HG03097 (cell line): ENCODE data around the gene FNBP1.

ENCODE experiments used
- ATAC-seq: cut with Tn5 transposase; IDR thresholded peaks from one replicate; pipeline ENCODE4 v1.9.1; 2021; ENCODE audit not compliant: unreplicated experiment, low FRiP score

FNBP1 gene

DNA sequence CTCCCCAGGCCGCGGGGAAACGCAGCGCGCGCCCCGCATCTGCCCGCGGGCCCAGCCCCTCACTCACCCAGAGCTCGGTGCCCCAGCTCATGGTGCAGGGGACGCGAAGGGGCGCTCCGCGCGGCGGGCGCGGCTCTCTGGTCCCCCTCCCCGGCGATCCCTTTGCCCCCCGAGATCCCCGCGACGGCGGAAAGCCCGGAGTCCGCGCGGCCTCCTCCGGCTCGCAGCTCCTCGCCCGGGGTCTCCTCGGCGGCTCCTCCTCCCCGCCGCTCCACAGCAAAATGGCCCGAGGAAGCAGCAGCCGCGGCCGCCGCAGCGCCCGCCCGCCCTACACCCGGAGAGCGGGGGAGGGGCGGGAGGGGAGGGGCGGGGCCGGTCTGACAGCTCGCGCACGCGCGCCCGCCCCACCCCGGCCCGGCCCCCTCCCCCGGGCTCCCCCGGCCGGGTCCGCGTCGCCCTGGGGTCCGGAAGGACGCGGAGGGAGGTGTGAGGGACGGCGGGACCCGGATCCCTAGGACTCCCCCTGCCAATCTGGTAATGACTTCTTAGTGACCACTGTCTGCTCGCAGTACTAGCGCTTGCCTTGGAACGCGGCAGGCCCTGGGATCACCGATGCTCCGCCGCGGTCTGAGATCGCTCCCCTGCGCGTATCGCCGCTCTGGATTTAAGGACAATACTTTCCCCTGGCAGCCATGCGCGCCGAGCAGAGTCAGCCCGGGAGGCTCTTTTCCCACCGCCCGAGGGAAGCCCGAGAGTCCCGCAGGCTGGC is at the start of gene FNBP1:
FNBP1 (minus strand) TSS at position 305 of the 769 bp plus-strand sequence; CDS start at position 91, 214 bp downstream.
- peak; percentile 34 for ATAC-seq

GRCh38 chr9:130090915-130091314 is 47.9 kb upstream of the FNBP1 start:
- no peak for ATAC-seq

DNA sequence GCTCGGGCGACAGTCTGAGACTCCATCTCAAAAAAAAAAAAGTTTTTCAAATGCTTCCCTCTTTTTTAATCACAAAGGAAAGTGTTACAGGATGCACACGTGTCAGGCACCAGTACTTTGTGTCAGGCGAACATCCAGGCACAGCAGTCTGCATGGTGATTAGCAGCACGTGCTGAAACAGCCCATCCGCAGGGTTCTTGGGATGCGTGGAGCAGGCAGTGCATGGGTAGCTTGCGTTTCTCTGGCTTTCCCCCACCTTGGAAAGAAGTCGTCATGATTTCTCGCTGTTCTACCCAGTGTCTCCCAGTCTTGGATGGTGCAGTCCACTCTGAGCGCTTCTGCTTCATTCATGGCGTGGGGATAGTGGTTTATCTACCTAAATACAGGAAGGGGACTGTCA is 46.2 kb upstream of the FNBP1 start:
- no peak for ATAC-seq

DNA sequence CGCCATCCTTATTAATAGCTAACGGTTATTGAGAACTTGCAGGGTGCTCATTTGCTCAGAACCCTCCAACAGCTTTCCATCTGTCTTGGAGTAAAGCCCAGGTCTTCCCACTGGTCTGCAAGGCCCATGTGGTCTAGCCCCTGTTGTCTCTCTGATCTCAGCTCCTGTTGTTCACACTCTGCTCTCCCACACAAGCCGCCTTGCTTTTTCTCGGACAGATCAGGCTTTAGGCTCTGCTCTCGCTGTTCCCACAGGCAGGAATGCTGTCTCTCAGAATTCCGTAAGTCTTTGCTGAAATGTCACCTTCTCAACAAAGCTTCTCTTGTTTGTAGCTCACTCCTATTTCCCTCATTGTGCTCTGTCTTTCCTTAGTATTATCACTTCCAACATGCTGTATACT is 45.1 kb upstream of the FNBP1 start:
- ATAC-seq, result no peak

GRCh38 chr9:130084337-130084736 is 41.3 kb upstream of the FNBP1 start:
- ATAC-seq, result no peak

DNA sequence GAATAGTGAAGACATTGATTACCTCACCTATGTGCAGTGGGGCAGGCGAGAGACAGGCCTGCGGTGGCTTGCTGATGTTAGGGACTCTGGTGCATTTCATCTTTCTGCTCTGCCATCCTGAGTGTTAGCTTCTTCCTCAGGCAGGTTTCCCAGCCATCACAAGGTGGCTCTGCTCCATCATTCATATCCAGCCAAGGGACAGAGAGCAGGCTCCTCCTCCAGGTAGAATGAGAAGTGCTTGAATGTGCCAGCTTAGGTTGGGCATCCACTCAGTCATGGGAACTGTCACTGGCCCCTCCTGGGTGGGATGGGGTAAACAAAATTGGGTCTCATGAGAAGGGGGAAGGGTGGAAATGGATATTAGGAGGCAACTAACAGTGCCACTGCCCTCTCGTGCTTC is 35.6 kb upstream of the FNBP1 start:
- ATAC-seq, result no peak

GRCh38 chr9:130073373-130073772 is 30.4 kb upstream of the FNBP1 start:
- ATAC-seq, result no peak

DNA sequence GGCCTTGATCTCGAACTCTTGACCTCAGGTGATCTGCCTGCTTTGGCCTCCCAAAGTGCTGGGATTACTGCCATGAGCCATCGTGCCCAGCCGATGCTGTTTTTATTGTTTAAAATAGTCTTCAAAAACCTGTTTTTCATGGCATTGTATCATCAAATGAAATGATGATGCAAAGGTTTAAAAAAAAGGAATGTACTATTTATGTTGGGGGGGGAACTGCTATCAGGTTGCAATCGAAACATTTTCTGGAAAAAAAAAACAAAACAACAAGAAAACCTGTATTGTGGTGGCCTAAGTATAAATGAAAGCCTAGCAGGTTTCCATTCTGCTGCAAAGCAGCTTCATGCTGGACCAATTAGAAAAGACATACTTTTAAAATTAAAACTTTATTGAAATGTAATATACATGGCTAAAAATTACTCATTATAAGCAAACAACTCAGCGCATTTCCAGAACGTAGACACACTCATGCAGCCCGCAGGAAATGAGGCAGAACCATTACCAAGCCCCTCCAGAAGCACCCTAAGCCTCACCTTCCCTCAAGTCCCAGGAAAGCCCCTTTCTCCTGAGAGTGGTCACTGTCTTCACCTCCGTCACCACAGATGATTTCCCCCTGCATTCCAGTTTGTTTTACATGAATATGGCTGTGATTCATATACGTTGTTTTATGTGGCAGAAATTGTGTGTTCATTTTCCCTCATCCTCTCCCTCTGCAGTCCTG is 29.7 kb upstream of the FNBP1 start:
- no peak for ATAC-seq

GRCh38 chr9:130069048-130069447 is 26.1 kb upstream of the FNBP1 start:
- ATAC-seq, result no peak

DNA sequence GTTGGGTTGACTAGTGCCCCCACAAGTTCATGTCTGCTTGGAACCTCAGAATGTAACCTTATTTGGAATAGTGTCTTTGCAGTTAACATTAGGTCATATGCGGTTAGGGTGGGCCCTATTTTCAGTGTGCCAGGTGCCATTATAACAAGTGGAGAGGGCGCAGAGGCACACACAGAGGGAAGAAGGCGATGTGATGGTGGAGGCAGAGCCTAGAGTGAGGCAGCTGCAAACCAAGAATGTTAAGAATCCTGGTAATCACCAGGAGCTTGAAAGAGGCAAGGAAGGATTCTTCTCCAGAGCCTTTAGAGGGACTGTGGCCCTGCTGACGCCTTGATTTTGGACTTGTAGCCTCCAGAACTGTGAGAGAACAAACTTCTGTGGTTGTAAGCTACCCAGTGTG is 21.6 kb upstream of the FNBP1 start:
- no peak for ATAC-seq

GRCh38 chr9:130062750-130063149 is 19.8 kb upstream of the FNBP1 start:
- no peak for ATAC-seq

- ATAC-seq, result no peak
Observed at GRCh38 chr9:130060296-130060695, 17.3 kb upstream of the FNBP1 start.

DNA sequence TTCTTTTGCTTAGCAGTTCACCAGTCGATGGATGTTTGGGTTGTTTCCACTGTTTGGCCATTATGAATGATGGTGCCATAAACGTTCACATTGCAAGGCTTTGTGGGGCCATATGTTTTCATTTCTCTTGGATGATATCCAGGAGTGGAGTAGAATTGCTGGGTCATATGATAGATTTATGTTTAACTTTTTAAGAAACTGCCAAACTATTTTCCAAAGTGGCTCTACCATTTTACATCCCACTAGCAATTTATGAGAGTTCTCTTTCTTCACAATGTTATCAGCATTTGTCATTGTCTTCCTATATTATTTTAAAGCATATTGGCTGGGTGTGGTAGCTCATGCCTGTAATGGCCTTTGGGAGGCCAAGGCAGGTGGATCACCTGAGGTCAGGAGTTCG is 15.9 kb upstream of the FNBP1 start:
- no peak for ATAC-seq

DNA sequence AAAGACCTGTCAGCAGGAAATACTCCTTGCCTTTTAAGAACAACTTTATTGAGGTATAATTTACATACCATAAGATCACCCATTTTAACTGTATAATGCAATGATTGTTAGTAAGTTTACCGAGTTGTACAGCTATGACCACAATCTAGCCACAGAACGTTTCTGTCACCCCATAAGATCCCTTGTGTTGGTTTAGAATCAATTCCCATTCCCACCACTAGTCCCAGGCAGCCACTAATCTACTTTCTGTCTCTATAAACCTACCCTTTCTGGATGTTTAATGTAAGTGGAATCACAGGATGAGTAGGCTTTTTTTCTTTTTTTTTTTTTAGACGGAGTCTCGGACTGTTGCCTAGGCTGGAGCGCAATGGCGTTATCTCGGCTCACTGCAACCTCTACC is 15.2 kb upstream of the FNBP1 start:
- no peak for ATAC-seq

DNA sequence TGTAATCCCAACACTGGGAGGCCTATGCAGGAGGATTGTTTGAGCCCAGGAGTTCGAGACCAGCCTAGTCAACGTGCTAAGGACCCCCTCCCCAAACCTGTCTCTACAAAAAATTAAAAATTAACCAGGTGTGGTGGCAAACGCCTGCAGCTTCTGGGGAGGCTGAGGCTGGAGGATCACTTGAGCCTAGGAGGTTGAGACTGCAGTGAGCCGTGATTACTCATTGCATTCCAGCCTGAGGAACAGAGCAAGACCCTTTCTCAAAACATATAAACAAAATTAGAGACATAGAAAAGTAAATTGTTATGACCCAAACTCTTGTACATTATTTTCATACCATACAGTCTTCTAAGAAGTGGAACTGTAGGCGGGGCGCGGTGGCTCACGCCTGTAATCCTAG is 11.8 kb upstream of the FNBP1 start:
- ATAC-seq, result no peak

DNA sequence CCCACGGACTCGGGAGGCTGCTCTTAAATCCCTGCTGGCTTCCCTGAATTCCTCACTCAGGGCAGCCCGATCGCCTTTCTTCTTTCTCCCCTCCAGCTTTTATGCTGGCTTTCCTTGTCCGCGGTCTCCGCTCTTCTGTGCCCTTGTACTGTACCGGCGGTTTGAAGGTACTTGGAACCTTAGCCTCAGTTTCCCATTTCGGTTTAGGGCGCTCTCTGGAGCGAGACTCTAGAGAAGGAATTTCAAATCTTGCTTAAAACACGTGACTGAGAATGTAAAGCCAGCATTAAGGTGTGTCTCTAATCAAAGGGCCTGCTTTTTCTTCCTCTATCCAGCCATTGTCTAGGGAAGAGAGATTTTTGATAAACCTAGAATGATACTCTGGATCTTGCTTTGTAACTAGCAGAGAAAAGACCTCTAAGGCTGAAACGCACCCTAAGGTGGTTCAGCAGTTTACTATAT is 11.4 kb upstream of the FNBP1 start:
- ATAC-seq, result no peak

DNA sequence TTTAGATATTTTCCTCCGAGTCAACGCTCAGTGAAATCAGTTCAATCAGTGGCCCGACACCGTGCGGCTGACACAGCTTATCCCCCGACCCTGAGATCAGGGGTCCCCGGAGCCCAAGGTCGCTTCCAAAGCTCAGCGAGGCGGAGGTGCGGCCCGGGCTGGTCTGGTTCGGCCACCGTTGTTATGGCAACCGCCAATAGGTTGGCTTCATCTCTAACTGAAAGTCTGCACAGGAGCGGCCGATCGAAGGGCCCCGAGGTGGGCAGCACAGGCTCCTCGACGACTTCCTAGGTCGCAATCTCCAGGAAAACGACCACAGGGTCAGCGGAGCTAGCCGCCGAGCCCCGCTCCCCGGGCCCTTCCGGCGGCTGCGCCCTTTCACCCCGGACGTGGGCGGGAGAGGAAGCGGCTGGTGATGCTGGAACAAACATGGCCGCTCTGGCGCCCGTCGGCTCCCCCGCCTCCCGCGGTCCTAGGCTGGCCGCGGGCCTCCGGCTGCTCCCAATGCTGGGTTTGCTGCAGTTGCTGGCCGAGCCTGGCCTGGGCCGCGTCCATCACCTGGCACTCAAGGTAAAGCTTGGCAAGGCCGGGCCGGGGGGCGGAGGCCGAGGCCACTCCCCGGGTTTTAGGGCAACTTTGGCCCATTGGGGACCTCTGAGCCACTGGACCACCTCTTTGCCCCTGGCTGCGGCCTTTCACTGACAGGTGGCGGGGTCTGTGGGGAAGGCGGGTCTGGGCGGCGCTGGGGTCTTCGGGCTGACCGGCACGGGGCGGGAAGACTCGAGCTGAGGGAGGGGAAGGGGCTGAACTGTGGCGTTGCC is 10.7 kb upstream of the FNBP1 start, which contains the start of gene GPR107:
GPR107 (plus strand) TSS at position 403 of the 821 bp plus-strand sequence; CDS start at position 430, 27 bp downstream.
- ATAC-seq, result peak; percentile 53

- ATAC-seq, result no peak
Observed at GRCh38 chr9:130053109-130053503, 10.1 kb upstream of the FNBP1 start.

DNA sequence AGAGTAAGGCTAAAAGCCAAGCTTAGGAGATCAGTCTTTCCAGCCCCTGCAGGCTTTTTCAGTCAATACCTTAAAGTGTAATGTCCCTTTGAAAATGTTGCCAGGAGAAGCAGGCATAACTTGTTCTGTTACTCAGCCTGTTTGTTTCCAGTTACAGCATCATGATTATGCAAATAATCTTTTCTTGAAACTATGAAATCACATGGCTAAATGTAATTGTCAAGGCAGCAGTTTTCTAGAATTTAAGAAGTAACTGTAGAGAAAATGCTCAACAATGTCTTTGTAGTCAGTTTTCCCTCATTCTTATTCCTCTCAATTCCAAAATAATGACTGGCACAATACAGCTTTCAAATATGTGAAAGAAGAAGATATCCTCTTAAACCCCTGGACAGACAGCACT is 8.9 kb upstream of the FNBP1 start:
- no peak for ATAC-seq

- no peak for ATAC-seq
Observed at GRCh38 chr9:130050462-130050861, 7.5 kb upstream of the FNBP1 start.
